GM23338 (cell line): Measurements from ENCODE around the gene PPFIBP1. TPM values are rescaled to one million over a fixed set of nuclear protein-coding genes. Genes with fewer than 3 reads are reported as not detected.

Experiments used
- ATAC-seq: fragments of 200-7000 bp; cut with Tn5 transposase; 3 replicates; pipeline ENCODE4 v1.9.1; 2020
- DNase-seq: peaks from one replicate; pipeline ENCODE4 v3.0.0-alpha.2; 2015; ENCODE audit warnings: low spot score
- H2AFZ ChIP-seq: fragments of 200-600 bp; sonication (generic); 2 replicates; pipeline ENCODE4 v1.8.0; 2016; ENCODE audit warnings: antibody characterized with exemption, mild to moderate bottlenecking, moderate library complexity
- H3F3A ChIP-seq: fragments of 200-600 bp; sonication (generic); replicated peaks from 2 replicates; pipeline ENCODE4 v1.8.0; 2017; ENCODE audit warnings: antibody characterized with exemption, mixed run types, low read depth
- H3K27ac ChIP-seq: fragments of 200-600 bp; sonication (generic); 2 replicates; pipeline ENCODE4 v1.6.1; 2016; ENCODE audit warnings: low read depth
- H3K27me3 ChIP-seq: fragments of 200-600 bp; sonication (generic); 2 replicates; pipeline ENCODE4 v1.8.0; 2016; ENCODE audit warnings: mild to moderate bottlenecking, mixed run types, moderate library complexity; ENCODE audit not compliant: insufficient read depth
- H3K36me3 ChIP-seq: fragments of 200-600 bp; sonication (generic); 2 replicates; pipeline ENCODE4 v1.8.0; 2016; ENCODE audit warnings: mild to moderate bottlenecking; ENCODE audit not compliant: insufficient read depth
- H3K4me1 ChIP-seq: fragments of 200-600 bp; sonication (generic); 2 replicates; pipeline ENCODE4 v1.8.0; 2016; ENCODE audit warnings: mild to moderate bottlenecking, moderate library complexity; ENCODE audit not compliant: insufficient read depth
- H3K4me2 ChIP-seq: fragments of 200-600 bp; sonication (generic); 2 replicates; pipeline ENCODE4 v1.7.1; 2017; ENCODE audit warnings: mixed run types
- H3K4me3 ChIP-seq: fragments of 200-600 bp; sonication (generic); 2 replicates; pipeline ENCODE4 v1.6.1; 2016; ENCODE audit warnings: mixed run types
- H3K79me2 ChIP-seq: fragments of 200-600 bp; sonication (generic); replicated peaks from 2 replicates; pipeline ENCODE4 v1.8.0; 2017; ENCODE audit warnings: mild to moderate bottlenecking; ENCODE audit not compliant: insufficient read depth
- H3K9me2 ChIP-seq: fragments of 200-600 bp; sonication (generic); 2 replicates; pipeline ENCODE4 v1.8.0; 2017; ENCODE audit not compliant: insufficient read depth
- H4K20me1 ChIP-seq: fragments of 200-600 bp; sonication (generic); replicated peaks from 2 replicates; pipeline ENCODE4 v1.8.0; 2017; ENCODE audit warnings: mild to moderate bottlenecking; ENCODE audit not compliant: insufficient read depth
- H3K27ac Mint-ChIP-seq: 2 replicates; pipeline ENCODE4 v1.8.0; 2020; ENCODE audit warnings: inconsistent platforms, mild to moderate bottlenecking, moderate library complexity, mixed read lengths
- H3K27me3 Mint-ChIP-seq: 3 replicates; pipeline ENCODE4 v1.8.0; 2022; ENCODE audit warnings: low read depth, mild to moderate bottlenecking, moderate library complexity, mixed read lengths, inconsistent platforms; ENCODE audit not compliant: insufficient read depth, poor library complexity
- H3K36me3 Mint-ChIP-seq: 3 replicates; pipeline ENCODE4 v1.8.0; 2021; ENCODE audit warnings: low read depth, mild to moderate bottlenecking, inconsistent platforms, moderate library complexity, mixed read lengths
- H3K4me1 Mint-ChIP-seq: 3 replicates; pipeline ENCODE4 v1.8.0; 2020; ENCODE audit warnings: mild to moderate bottlenecking, inconsistent platforms, mixed read lengths
- H3K4me3 Mint-ChIP-seq: 3 replicates; pipeline ENCODE4 v1.8.0; 2021; ENCODE audit warnings: moderate library complexity, mild to moderate bottlenecking, inconsistent platforms, mixed read lengths
- H3K9me3 Mint-ChIP-seq: 3 replicates; pipeline ENCODE4 v1.8.0; 2020; ENCODE audit warnings: moderate library complexity, mild to moderate bottlenecking, inconsistent platforms, mixed read lengths
- CREB1 ChIP-seq: fragments of 250-450 bp; sonication (Bioruptor Pico); IDR thresholded peaks from 2 replicates; pipeline ENCODE4 v1.5.0; 2020; ENCODE audit warnings: low read depth, mild to moderate bottlenecking, moderate library complexity
- ETS1 ChIP-seq: IDR thresholded peaks from 2 replicates; pipeline ENCODE4 v1.6.1; 2016; ENCODE audit warnings: antibody characterized with exemption
- EZH2phosphoT487 ChIP-seq: fragments of 200-600 bp; sonication (generic); IDR thresholded peaks from one replicate; pipeline ENCODE4 v1.8.1; 2018; ENCODE audit warnings: antibody characterized with exemption; ENCODE audit not compliant: unreplicated experiment
- JUNB ChIP-seq: IDR thresholded peaks from one replicate; pipeline ENCODE4 v1.6.1; 2016; ENCODE audit warnings: antibody characterized with exemption; ENCODE audit not compliant: unreplicated experiment
- NANOG ChIP-seq: IDR thresholded peaks from 2 replicates; pipeline ENCODE4 v1.6.1; 2016; ENCODE audit warnings: antibody characterized with exemption, borderline replicate concordance
- POLR2AphosphoS5 ChIP-seq: IDR thresholded peaks from 2 replicates; pipeline ENCODE4 v1.6.1; 2016; ENCODE audit warnings: antibody characterized with exemption, low read depth
- STAT1 ChIP-seq: IDR thresholded peaks from one replicate; pipeline ENCODE4 v1.6.1; 2016; ENCODE audit warnings: antibody characterized with exemption; ENCODE audit not compliant: unreplicated experiment
- ZNF114 ChIP-seq: fragments of 250-450 bp; sonication (Bioruptor Pico); IDR thresholded peaks from 2 replicates; pipeline ENCODE4 v1.5.0; 2020; ENCODE audit warnings: mild to moderate bottlenecking, moderate library complexity
- ZNF331 ChIP-seq: fragments of 250-450 bp; sonication (Bioruptor Pico); IDR thresholded peaks from 2 replicates; pipeline ENCODE4 v1.5.0; 2020; ENCODE audit warnings: low read depth, mild to moderate bottlenecking, moderate library complexity
- polyA plus RNA-seq: library from polyadenylated mRNA; unstranded; fragments of >200 nt; fragmentation: Nextera tagmentation; extraction: Ambion mirVana; gene quantifications from 2 replicates; pipeline ENCODE4 v1.2.1, GENCODE V29; 2016
- total RNA-seq: library from RNA; depleted of rRNA; stranded (reverse); fragments of >200 nt; shearing (Covaris generic); gene quantifications from 2 replicates; pipeline ENCODE4 v1.2.3, GENCODE V29; 2014
- TF ChIP-seq, protein P1 (sequence below), 2 experiments: fragments of 200-600 bp in 1 of 2; sonication (generic) in 1 of 2; conservative IDR thresholded peaks; 2 replicates each; pipeline versions ENCODE4 v1.5.1 to v1.6.1; 2016 to 2017; ENCODE audit warnings: antibody characterized with exemption in 2 of 2, low read depth in 2 of 2, mild to moderate bottlenecking in 2 of 2, moderate library complexity in 1 of 2
- TF ChIP-seq, protein P2 (sequence below): IDR thresholded peaks from one replicate; pipeline ENCODE4 v1.6.1; 2018; ENCODE audit warnings: antibody characterized with exemption; ENCODE audit not compliant: unreplicated experiment

Gene PPFIBP1
- total and polyA plus RNA-seq, 2 experiments from 2014 or later, result 33.2 to 41.9 TPM

DNA sequence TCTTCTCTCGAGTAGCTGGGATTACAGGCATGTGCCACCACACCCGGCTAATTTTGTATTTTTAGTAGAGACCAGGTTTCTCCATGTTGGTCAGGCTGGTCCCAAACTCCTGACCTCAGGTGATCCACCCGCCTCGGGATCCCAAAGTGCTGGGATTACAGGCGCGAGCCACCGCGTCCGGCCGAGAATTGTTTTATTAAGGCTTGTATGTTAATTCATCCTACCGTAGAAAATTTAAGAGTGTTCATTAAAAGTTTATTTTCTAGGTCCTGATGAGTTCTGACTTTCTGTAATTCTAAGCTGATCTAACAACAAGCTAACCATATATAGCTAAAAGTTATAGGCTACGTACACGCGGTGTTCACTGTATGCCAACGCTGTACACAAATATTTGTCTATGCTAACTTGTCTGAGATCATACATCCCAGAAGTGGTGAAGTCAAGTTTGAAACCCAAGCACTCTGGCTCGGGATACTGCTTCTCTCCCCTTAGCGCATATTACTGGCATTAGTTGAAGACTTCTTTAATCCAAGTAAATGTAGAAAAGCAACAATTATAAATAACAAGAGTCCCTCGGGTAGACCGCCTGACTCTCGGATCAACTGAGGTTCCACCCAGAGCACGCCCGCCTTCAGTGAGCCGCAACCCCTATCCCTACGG is 186.1 kb downstream of the PPFIBP1 start:
- H3K4me1 ChIP-seq, result peaks cover 11% of the 10 kb centered on the region
- H3K79me2 ChIP-seq, result peaks cover 42% of the 10 kb centered on the region
- no peaks in the 10 kb centered on the region for H3F3A ChIP-seq
- H3K4me2 ChIP-seq, result peak overlapping the region; percentile 92
- Mint-ChIP-seq H3K9me3 (no peaks in the 10 kb centered on the region), H3K4me3 (peak overlapping the region; percentile 89), H3K4me1 (peaks cover 13% of the 10 kb centered on the region), H3K27me3 (peaks cover 6% of the 10 kb centered on the region), H3K27ac (peak overlapping the region; percentile 96), H3K36me3 (peaks cover 13% of the 10 kb centered on the region)
- no peak for DNase-seq
- H3K36me3 ChIP-seq, result no peaks in the 10 kb centered on the region
- no peaks in the 10 kb centered on the region for H3K9me2 ChIP-seq
- peak overlapping the region; percentile 82 for H3K4me3 ChIP-seq
- no peaks in the 10 kb centered on the region for H3K27me3 ChIP-seq
- no peaks in the 10 kb centered on the region; the same call in 1 of the 2 replicates for H4K20me1 ChIP-seq
- H2AFZ ChIP-seq, result peak overlapping the region; percentile 86
- peak; percentile 39 for ATAC-seq
- TF ChIP-seq NANOG, result no peak
- H3K27ac ChIP-seq, result peak overlapping the region; percentile 62; the same call in 1 of the 2 replicates

DNA sequence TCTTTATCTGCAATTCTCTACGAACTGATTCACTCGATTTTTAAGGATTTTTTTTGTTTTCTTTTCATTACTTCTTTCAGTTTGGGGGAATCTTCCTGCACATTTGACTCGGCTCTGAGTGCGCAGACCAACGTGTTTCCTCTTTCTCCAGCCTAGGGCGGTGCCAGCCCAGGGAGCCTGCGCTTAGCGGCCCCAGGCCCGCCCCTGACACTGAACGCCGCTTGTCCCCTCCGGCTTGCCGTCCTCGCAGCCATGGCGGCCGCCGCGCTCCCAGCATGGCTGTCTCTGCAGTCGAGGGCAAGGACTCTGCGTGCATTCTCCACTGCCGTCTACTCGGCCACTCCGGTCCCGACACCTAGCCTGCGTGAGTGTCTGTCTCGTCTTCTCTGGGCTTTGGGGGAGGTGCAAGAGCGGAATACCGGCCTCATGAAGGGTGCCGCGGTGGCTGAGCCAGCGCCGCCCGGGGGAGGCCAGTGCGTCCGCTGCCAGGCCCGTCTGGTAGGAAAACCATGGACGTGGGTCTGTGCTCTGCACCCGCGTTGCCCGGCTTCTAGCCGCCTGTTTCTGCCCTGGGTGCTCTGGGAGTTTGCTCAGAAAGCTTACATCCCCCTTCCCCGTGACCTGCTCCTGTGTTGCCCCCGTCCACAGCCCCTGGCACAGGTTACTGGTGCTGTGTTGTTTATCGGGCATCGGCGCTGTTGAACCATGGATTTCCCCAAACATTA is 186.7 kb downstream of the PPFIBP1 start, which contains the start of gene MRPS35:
MRPS35 (plus strand) TSS at position 241 of the 725 bp plus-strand sequence; CDS start at position 253, 12 bp downstream.
- DNase-seq, result peak; percentile 88
- H2AFZ ChIP-seq, result peak within 1 kb of the TSS; percentile 86
- H3K4me3 ChIP-seq, result peak within 1 kb of the TSS; percentile 82
- no peaks in the 10 kb centered on the region for H3K9me2 ChIP-seq
- H3K27ac ChIP-seq, result peak within 1 kb of the TSS; percentile 75
- H3K27me3 ChIP-seq, result no peaks in the 10 kb centered on the region
- H3K36me3 ChIP-seq, result no peaks in the 10 kb centered on the region; the same call in 1 of the 2 replicates
- Mint-ChIP-seq H3K27me3 (peaks cover 6% of the 10 kb centered on the region), H3K4me1 (peaks cover 13% of the 10 kb centered on the region), H3K9me3 (no peaks in the 10 kb centered on the region), H3K27ac (peak within 1 kb of the TSS; percentile 96), H3K36me3 (peaks cover 13% of the 10 kb centered on the region), H3K4me3 (peak within 1 kb of the TSS; percentile 89)
- H3K4me1 ChIP-seq, result peaks cover 11% of the 10 kb centered on the region
- peak; percentile 97 for ATAC-seq
- H3K79me2 ChIP-seq, result peaks cover 46% of the 10 kb centered on the region
- H3K4me2 ChIP-seq, result peak within 1 kb of the TSS; percentile 92
- no peaks in the 10 kb centered on the region; the same call in 1 of the 2 replicates for H4K20me1 ChIP-seq
- H3F3A ChIP-seq, result no peaks in the 10 kb centered on the region
- TF ChIP-seq NANOG, result no peak
- 0 out of 2 replicates have a peak, but pooled peaks have one; percentile 4 for TF ChIP-seq CREB1 (CRISPR knock-in tag)
- no peak; the same call in 1 of the 2 replicates for TF ChIP-seq ETS1
- TF ChIP-seq, protein P1, sequence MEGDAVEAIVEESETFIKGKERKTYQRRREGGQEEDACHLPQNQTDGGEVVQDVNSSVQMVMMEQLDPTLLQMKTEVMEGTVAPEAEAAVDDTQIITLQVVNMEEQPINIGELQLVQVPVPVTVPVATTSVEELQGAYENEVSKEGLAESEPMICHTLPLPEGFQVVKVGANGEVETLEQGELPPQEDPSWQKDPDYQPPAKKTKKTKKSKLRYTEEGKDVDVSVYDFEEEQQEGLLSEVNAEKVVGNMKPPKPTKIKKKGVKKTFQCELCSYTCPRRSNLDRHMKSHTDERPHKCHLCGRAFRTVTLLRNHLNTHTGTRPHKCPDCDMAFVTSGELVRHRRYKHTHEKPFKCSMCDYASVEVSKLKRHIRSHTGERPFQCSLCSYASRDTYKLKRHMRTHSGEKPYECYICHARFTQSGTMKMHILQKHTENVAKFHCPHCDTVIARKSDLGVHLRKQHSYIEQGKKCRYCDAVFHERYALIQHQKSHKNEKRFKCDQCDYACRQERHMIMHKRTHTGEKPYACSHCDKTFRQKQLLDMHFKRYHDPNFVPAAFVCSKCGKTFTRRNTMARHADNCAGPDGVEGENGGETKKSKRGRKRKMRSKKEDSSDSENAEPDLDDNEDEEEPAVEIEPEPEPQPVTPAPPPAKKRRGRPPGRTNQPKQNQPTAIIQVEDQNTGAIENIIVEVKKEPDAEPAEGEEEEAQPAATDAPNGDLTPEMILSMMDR (conservative IDR thresholded peaks at IDR 0.05; ENCODE audit: low read depth in 2 of 2), result no peak
- TF ChIP-seq ZNF114 (CRISPR knock-in tag), result no peak
- TF ChIP-seq EZH2phosphoT487, result no peak
- no peak for TF ChIP-seq STAT1
- TF ChIP-seq ZNF331, result no peak
- TF ChIP-seq, protein P2, sequence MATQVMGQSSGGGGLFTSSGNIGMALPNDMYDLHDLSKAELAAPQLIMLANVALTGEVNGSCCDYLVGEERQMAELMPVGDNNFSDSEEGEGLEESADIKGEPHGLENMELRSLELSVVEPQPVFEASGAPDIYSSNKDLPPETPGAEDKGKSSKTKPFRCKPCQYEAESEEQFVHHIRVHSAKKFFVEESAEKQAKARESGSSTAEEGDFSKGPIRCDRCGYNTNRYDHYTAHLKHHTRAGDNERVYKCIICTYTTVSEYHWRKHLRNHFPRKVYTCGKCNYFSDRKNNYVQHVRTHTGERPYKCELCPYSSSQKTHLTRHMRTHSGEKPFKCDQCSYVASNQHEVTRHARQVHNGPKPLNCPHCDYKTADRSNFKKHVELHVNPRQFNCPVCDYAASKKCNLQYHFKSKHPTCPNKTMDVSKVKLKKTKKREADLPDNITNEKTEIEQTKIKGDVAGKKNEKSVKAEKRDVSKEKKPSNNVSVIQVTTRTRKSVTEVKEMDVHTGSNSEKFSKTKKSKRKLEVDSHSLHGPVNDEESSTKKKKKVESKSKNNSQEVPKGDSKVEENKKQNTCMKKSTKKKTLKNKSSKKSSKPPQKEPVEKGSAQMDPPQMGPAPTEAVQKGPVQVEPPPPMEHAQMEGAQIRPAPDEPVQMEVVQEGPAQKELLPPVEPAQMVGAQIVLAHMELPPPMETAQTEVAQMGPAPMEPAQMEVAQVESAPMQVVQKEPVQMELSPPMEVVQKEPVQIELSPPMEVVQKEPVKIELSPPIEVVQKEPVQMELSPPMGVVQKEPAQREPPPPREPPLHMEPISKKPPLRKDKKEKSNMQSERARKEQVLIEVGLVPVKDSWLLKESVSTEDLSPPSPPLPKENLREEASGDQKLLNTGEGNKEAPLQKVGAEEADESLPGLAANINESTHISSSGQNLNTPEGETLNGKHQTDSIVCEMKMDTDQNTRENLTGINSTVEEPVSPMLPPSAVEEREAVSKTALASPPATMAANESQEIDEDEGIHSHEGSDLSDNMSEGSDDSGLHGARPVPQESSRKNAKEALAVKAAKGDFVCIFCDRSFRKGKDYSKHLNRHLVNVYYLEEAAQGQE, result no peak
- TF ChIP-seq POLR2AphosphoS5, result peak; percentile 95
- TF ChIP-seq JUNB, result no peak
